ENCODE data around the gene NFKBIE.

NFKBIE gene

GRCh38 chr6:44303842-44304241 is 38.5 kb upstream of the NFKBIE start:
- DNase-seq (ENCODE audit: low read depth in 2 of 2), result no peak
- no peak overlapping the region for H3K4me3 ChIP-seq (replicated peaks in 1 of 2; ENCODE audit: low read depth in 2 of 2, low read length in 2 of 2)
- TF ChIP-seq CTCF (IDR thresholded peaks at IDR 0.05; ENCODE audit: low read depth, low read length), result no peak

DNA sequence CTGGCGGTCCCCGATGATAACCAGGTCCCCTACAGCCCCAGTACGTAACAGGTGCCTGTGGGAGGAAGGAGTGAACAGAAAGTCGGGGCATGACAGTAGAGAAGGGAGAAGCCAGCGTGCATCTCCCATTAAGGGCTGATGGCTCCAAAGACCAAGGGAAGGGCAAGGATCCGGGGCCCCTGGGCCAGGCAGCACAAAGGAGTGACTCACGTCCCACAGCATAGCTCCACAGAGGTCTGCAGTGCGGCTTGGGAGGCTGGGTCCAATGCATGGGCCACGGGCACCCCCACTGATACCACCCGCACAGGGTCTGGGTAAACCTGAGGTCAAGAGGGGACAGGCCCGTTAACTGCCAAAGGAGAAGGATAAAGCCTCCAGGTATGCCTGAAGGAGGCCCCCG is 37.5 kb upstream of the NFKBIE start:
- no peak overlapping the region for H3K4me3 ChIP-seq (replicated peaks in 1 of 2; ENCODE audit: low read depth in 2 of 2, low read length in 2 of 2)
- TF ChIP-seq CTCF (IDR thresholded peaks at IDR 0.05; ENCODE audit: low read depth, low read length), result no peak
- DNase-seq (ENCODE audit: low read depth in 2 of 2), result no peak

DNA sequence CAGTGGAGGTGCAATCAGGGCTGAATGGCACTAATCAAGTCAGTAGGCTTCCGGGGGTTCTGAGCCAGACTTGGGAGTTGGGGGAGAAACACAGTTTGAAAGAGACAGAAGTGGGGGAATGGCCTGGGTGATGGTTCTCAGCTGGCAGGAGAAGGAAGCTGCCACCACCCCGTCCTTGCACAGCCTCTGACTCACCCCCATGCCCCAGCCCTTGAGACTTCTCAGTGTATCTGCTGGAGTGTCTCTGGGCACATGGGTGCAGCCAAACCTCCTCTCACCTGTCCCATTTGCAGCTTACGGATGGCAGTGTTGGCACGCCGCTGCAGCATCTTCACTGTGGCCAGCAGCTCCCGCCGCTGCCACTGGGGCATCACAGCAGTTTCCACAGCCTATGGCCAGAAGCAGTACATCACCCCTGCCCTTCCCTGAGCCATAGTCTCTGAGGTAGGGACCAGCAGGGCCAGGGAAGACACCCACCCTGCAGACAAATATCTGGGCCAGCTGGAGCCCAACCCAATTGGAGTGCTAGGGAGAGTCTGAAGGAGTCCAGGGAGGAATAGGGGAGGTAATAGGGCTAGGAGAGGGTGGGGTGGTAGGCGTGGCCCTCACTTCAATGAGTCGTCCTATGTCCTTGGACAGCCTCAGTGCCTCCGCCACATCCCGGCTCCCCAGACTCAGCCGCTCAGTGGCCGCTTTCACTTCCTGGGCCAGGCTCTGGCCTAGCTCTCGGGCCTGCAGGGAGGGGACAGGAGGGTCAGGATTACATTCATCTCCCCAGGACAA is 36.6 kb upstream of the NFKBIE start:
- TF ChIP-seq CTCF (IDR thresholded peaks at IDR 0.05; ENCODE audit: low read depth, low read length), result no peak
- DNase-seq (ENCODE audit: low read depth in 2 of 2), result no peak
- no peak overlapping the region for H3K4me3 ChIP-seq (replicated peaks in 1 of 2; ENCODE audit: low read depth in 2 of 2, low read length in 2 of 2)

GRCh38 chr6:44301106-44301505 is 35.8 kb upstream of the NFKBIE start:
- TF ChIP-seq CTCF (IDR thresholded peaks at IDR 0.05; ENCODE audit: low read depth, low read length), result no peak
- no peak overlapping the region for H3K4me3 ChIP-seq (replicated peaks in 1 of 2; ENCODE audit: low read depth in 2 of 2, low read length in 2 of 2)
- no peak for DNase-seq (ENCODE audit: low read depth in 2 of 2)

DNA sequence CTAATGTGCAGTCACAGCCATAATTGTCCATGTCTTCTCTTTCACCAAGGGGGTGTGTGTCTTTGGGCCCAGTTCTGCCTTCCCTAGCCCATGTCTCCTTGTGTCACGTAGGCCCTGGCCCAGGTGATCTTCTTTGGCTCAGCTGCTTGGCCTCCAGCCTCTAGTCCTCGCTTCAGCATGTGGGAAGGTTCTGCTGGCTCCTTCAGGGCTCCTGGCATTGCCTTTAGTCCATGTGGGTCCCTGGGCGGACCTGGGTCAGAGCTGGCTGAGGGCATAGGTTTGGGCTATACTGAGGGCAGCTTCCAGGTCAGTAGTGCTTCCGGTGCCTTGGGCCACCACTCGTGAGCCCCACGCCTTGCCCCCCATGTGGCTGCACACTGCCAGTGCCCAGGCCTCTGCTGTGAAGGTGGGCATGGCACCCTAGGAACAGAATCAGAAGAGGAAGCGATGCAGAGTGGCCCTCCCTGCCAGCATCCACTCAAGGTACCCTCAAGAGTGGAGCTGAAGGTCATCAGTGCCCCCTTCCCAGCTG is 35.0 kb upstream of the NFKBIE start:
- no peak for TF ChIP-seq CTCF (IDR thresholded peaks at IDR 0.05; ENCODE audit: low read depth, low read length)
- DNase-seq (ENCODE audit: low read depth in 2 of 2), result no peak

DNA sequence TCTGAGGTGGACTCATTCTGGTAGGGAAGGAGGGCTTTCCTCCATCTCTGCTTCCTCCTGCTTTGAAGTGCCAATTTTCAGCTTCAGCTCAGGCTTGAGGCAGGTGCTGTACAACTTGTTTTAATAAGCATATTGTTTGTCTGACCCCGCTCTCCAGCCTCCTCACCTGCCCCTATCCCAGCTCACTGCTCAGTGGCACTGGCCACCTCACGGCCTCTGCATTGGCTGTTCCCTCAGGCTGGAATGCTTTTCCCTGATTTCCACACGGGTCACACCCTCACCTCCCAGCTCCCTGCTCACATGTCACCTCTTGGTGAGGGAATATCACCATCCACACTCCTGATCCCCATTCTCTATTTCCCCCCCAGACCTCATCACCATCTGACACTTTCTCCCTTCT is 33.5 kb upstream of the NFKBIE start:
- TF ChIP-seq CTCF (IDR thresholded peaks at IDR 0.05; ENCODE audit: low read depth, low read length), result no peak
- H3K4me3 ChIP-seq (replicated peaks in 1 of 2; ENCODE audit: low read depth in 2 of 2, low read length in 2 of 2), result no peak overlapping the region
- no peak for DNase-seq (ENCODE audit: low read depth in 2 of 2)

More for the DNA sequence above, 35.0 kb upstream of the NFKBIE start:
- no peak overlapping the region for H3K4me3 ChIP-seq (replicated peaks in 1 of 2; ENCODE audit: low read depth in 2 of 2, low read length in 2 of 2)

Measured in cardiac fibroblast (primary cell).